H9 (cell line): ENCODE results near the gene MPV17L2. TPM values are rescaled to one million over a fixed set of nuclear protein-coding genes. Genes with fewer than 3 reads are reported as not detected.

Source experiments
- DNase-seq: peaks from one replicate; pipeline ENCODE4 v3.0.0-alpha.2; 2017
- H2AFZ ChIP-seq: one replicate; pipeline ENCODE4 v1.6.1; 2013; ENCODE audit warnings: mild to moderate bottlenecking, low read length, control low read depth, moderate library complexity
- H2AK5ac ChIP-seq: 2 replicates; pipeline ENCODE4 v1.6.1; 2013; ENCODE audit warnings: low read length, control low read depth, mixed read lengths; ENCODE audit not compliant: insufficient read length
- H2BK120ac ChIP-seq: one replicate; pipeline ENCODE4 v1.6.1; 2013; ENCODE audit warnings: low read depth, mild to moderate bottlenecking, low read length, control low read depth, inconsistent platforms; ENCODE audit not compliant: poor library complexity, severe bottlenecking
- H2BK12ac ChIP-seq: 2 replicates; pipeline ENCODE4 v1.6.1; 2013; ENCODE audit warnings: low read length, control low read depth, mixed read lengths, low read depth; ENCODE audit not compliant: insufficient read length
- H2BK15ac ChIP-seq: 2 replicates; pipeline ENCODE4 v1.6.1; 2013; ENCODE audit warnings: low read depth, low read length, control low read depth
- H2BK20ac ChIP-seq: one replicate; pipeline ENCODE4 v1.6.1; 2013; ENCODE audit warnings: low read depth, mild to moderate bottlenecking, low read length, control low read depth, inconsistent platforms; ENCODE audit not compliant: poor library complexity, severe bottlenecking
- H2BK5ac ChIP-seq: 2 replicates; pipeline ENCODE4 v1.6.1; 2013; ENCODE audit warnings: low read length, control low read depth, mixed read lengths; ENCODE audit not compliant: insufficient read length
- H3K14ac ChIP-seq: 2 replicates; pipeline ENCODE4 v1.6.1; 2013; ENCODE audit warnings: low read length, control low read depth; ENCODE audit not compliant: insufficient read depth
- H3K18ac ChIP-seq: 2 replicates; pipeline ENCODE4 v1.6.1; 2013; ENCODE audit warnings: low read depth, mild to moderate bottlenecking, mixed read lengths, low read length, control low read depth; ENCODE audit not compliant: insufficient read length
- H3K23ac ChIP-seq: 2 replicates; pipeline ENCODE4 v1.6.1; 2013; ENCODE audit warnings: low read length, control low read depth, mixed read lengths, low read depth; ENCODE audit not compliant: insufficient read length
- H3K23me2 ChIP-seq: 2 replicates; pipeline ENCODE4 v1.6.1; 2013; ENCODE audit warnings: low read depth, mild to moderate bottlenecking, mixed read lengths, low read length, control low read depth; ENCODE audit not compliant: insufficient read length, poor library complexity, severe bottlenecking
- H3K27ac ChIP-seq: 2 replicates; pipeline ENCODE4 v1.5.1; 2013; ENCODE audit warnings: low read length, control low read depth, mixed read lengths, low read depth; ENCODE audit not compliant: insufficient read length
- H3K27me3 ChIP-seq: 2 replicates; pipeline ENCODE4 v1.6.1; 2013; ENCODE audit warnings: low read length, control low read depth, inconsistent platforms; ENCODE audit not compliant: insufficient read depth
- H3K4ac ChIP-seq: 2 replicates; pipeline ENCODE4 v1.6.1; 2013; ENCODE audit warnings: low read depth, mild to moderate bottlenecking, control low read depth, inconsistent platforms, low read length, moderate library complexity
- H3K4me1 ChIP-seq: 2 replicates; pipeline ENCODE4 v1.6.1; 2013; ENCODE audit warnings: low read length, control low read depth, inconsistent platforms; ENCODE audit not compliant: insufficient read depth
- H3K4me2 ChIP-seq: 2 replicates; pipeline ENCODE4 v1.6.1; 2013; ENCODE audit warnings: low read length, control low read depth, mixed read lengths; ENCODE audit not compliant: insufficient read length, insufficient read depth
- H3K56ac ChIP-seq: 2 replicates; pipeline ENCODE4 v1.6.1; 2013; ENCODE audit warnings: low read depth, mild to moderate bottlenecking, mixed read lengths, low read length, control low read depth; ENCODE audit not compliant: insufficient read length
- H3K79me1 ChIP-seq: 2 replicates; pipeline ENCODE4 v1.6.1; 2013; ENCODE audit warnings: low read depth, mild to moderate bottlenecking, moderate library complexity, low read length, control low read depth, inconsistent platforms; ENCODE audit not compliant: insufficient read depth, poor library complexity, severe bottlenecking
- H3K79me2 ChIP-seq: 2 replicates; pipeline ENCODE4 v1.6.1; 2013; ENCODE audit warnings: low read length, control low read depth, inconsistent platforms; ENCODE audit not compliant: insufficient read depth
- H3K9ac ChIP-seq: 2 replicates; pipeline ENCODE4 v1.6.1; 2013; ENCODE audit warnings: low read length, control low read depth, mixed read lengths; ENCODE audit not compliant: insufficient read length; ENCODE audit errors: extremely low read depth
- H3K9me3 ChIP-seq: one replicate; pipeline ENCODE4 v1.6.1; 2013; ENCODE audit warnings: low read depth, low read length, inconsistent platforms; ENCODE audit not compliant: control insufficient read depth
- H3T11ph ChIP-seq: one replicate; pipeline ENCODE4 v1.6.1; 2013; ENCODE audit warnings: mild to moderate bottlenecking, low read length, control low read depth, inconsistent platforms
- H4K20me1 ChIP-seq: one replicate; pipeline ENCODE4 v1.6.1; 2013; ENCODE audit not compliant: control insufficient read depth, insufficient read length, insufficient read depth
- H4K5ac ChIP-seq: 2 replicates; pipeline ENCODE4 v1.6.1; 2013; ENCODE audit warnings: low read depth, mild to moderate bottlenecking, mixed read lengths, low read length, control low read depth; ENCODE audit not compliant: insufficient read length
- H4K8ac ChIP-seq: replicated peaks from 2 replicates; pipeline ENCODE4 v1.6.1; 2013; ENCODE audit warnings: low read length, control low read depth, mixed read lengths, low read depth; ENCODE audit not compliant: insufficient read length
- H4K91ac ChIP-seq: 2 replicates; pipeline ENCODE4 v1.6.1; 2013; ENCODE audit warnings: low read depth, mild to moderate bottlenecking, moderate library complexity, mixed read lengths, low read length, control low read depth; ENCODE audit not compliant: insufficient read length
- H3K27ac Mint-ChIP-seq, 3 experiments: 2 replicates in 2 of 3; 3 replicates in 1 of 3; pipeline ENCODE4 v1.8.0; 2020 to 2021; ENCODE audit warnings: mixed read lengths in 3 of 3, mild to moderate bottlenecking in 1 of 3, moderate library complexity in 1 of 3
- H3K27me3 Mint-ChIP-seq: 2 replicates; pipeline ENCODE4 v1.8.0; 2021; ENCODE audit warnings: low read depth, mild to moderate bottlenecking, moderate library complexity, mixed read lengths
- H3K36me3 Mint-ChIP-seq, 3 experiments: 2 replicates in 2 of 3; 3 replicates in 1 of 3; pipeline ENCODE4 v1.8.0; 2020 to 2021; ENCODE audit warnings: low read depth in 3 of 3, mixed read lengths in 3 of 3; ENCODE audit not compliant: insufficient read depth in 1 of 3
- H3K4me1 Mint-ChIP-seq, 2 experiments: 2 replicates each; pipeline ENCODE4 v1.8.0; 2020; ENCODE audit warnings: mixed read lengths in 2 of 2
- H3K4me3 Mint-ChIP-seq, 2 experiments: 2 replicates in 1 of 2; 3 replicates in 1 of 2; pipeline ENCODE4 v1.8.0; 2020 to 2021; ENCODE audit warnings: mild to moderate bottlenecking in 2 of 2, mixed read lengths in 2 of 2, moderate library complexity in 1 of 2
- H3K9me3 Mint-ChIP-seq, 2 experiments: 2 replicates in 1 of 2; 3 replicates in 1 of 2; pipeline ENCODE4 v1.8.0; 2020; ENCODE audit warnings: mild to moderate bottlenecking in 2 of 2, mixed read lengths in 2 of 2, moderate library complexity in 1 of 2
- WGBS: extraction: QIAGEN DNeasy Blood & Tissue Kit; methylation state at CpG from one replicate; pipeline ENCODE4 v1.1.7; 2013; ENCODE audit warnings: missing lambda C conversion rate, low lambda C conversion rate, mixed read lengths; ENCODE audit not compliant: insufficient read length; ENCODE audit errors: extremely low coverage; 5-methylcytosine and 5-hydroxymethylcytosine counted together
- total RNA-seq: library from RNA; stranded (reverse); gene quantifications from 2 replicates; pipeline ENCODE4 v1.2.1, GENCODE V29; 2021
- TF ChIP-seq, protein P1 (sequence below): fragments of 200-600 bp; sonication (generic); conservative IDR thresholded peaks from 3 replicates; pipeline ENCODE4 v1.8.0; 2021; ENCODE audit warnings: antibody characterized with exemption, mild to moderate bottlenecking

The MPV17L2 gene
- total RNA-seq, 1 experiment from 2014 or later = 26.4 TPM

DNA sequence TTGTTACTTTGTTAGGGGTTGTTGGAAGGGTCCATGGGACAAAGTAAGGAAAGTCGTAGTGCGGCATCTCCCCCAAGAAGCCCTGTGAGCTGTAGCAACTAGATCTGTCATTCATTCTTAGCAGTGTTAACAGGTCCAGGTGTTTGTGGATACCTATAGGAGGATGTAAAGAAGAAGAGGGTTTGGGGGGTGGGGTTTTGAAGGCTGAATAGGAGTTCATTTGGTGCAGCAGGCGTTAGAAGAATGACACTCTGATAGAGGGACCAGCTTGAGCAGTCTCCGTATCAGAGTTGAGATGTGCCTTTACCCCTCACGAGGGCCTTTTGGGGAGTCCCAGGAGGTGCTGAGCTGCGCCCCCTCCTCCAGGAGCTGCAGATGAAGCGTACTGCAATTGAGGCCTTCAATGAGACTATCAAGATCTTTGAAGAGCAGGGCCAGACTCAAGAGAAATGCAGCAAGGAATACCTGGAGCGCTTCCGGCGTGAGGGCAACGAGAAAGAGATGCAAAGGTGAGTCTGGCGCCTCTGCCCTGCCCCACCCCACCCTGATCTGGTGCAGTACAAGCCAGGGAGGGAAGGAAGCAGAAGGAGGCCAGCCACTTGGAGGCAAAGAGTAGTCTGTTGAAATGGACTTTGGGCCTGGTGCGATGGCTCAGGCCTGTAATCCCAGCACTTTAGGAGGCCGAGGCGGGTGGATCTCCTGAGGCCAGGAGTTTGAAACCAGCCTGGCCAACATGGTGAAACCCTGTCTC, 27.0 kb upstream of the MPV17L2 start:
- Histone ChIP-seq H2BK20ac (no peak overlapping the region), H3K56ac (no peak overlapping the region), H2AK5ac (no peak overlapping the region), H3K27me3 (no peaks in the 10 kb centered on the region), H2BK12ac (no peak overlapping the region), H4K5ac (no peak overlapping the region), H2BK15ac (no peak overlapping the region), H3K79me1 (no peaks in the 10 kb centered on the region), H4K91ac (no peak overlapping the region), H3K14ac (no peak overlapping the region), H3K27ac (no peak overlapping the region), H2AFZ (no peak overlapping the region), H3K23ac (no peak overlapping the region), H3K79me2 (no peaks in the 10 kb centered on the region), H2BK5ac (no peak overlapping the region), H3K23me2 (peaks cover 3% of the 10 kb centered on the region), H3K4ac (no peak overlapping the region), H3T11ph (no peak overlapping the region), H3K4me1 (0 out of 2 replicates have a peak, but pooled peaks cover 2% of the 10 kb centered on the region), H2BK120ac (no peak overlapping the region), H3K18ac (no peak overlapping the region), H3K9me3 (no peaks in the 10 kb centered on the region), H4K8ac (no peak overlapping the region), H3K4me2 (no peak overlapping the region), H4K20me1 (no peaks in the 10 kb centered on the region), H3K9ac (no peak overlapping the region)
- WGBS = no CpG with 5 or more reads among the region's 15 CpGs
- H3K4me3 Mint-ChIP-seq = no peak overlapping the region; a peak in 1 of 5 replicates
- no peak overlapping the region; a peak in 1 of 7 replicates for H3K27ac Mint-ChIP-seq
- H3K36me3 Mint-ChIP-seq = peaks cover 28 to 70% (median 69%) of the 10 kb centered on the region in 3 experiments
- TF ChIP-seq, protein P1, sequence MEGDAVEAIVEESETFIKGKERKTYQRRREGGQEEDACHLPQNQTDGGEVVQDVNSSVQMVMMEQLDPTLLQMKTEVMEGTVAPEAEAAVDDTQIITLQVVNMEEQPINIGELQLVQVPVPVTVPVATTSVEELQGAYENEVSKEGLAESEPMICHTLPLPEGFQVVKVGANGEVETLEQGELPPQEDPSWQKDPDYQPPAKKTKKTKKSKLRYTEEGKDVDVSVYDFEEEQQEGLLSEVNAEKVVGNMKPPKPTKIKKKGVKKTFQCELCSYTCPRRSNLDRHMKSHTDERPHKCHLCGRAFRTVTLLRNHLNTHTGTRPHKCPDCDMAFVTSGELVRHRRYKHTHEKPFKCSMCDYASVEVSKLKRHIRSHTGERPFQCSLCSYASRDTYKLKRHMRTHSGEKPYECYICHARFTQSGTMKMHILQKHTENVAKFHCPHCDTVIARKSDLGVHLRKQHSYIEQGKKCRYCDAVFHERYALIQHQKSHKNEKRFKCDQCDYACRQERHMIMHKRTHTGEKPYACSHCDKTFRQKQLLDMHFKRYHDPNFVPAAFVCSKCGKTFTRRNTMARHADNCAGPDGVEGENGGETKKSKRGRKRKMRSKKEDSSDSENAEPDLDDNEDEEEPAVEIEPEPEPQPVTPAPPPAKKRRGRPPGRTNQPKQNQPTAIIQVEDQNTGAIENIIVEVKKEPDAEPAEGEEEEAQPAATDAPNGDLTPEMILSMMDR = no peak
- H3K9me3 Mint-ChIP-seq = no peaks in the 10 kb centered on the region
- peaks cover 2 to 6% of the 10 kb centered on the region in 2 experiments; a peak in 2 of 4 replicates for H3K4me1 Mint-ChIP-seq
- H3K27me3 Mint-ChIP-seq = no peaks in the 10 kb centered on the region
- DNase-seq = no peak
